IPS-20b (cell line): ENCODE results near the gene TLK1.

Source experiments
- H3K27ac ChIP-seq: one replicate; pipeline ENCODE4 v1.5.1; 2013; ENCODE audit warnings: low read length
- H3K27me3 ChIP-seq: 2 replicates; pipeline ENCODE4 v1.6.1; 2013; ENCODE audit warnings: mild to moderate bottlenecking, low read length, inconsistent platforms; ENCODE audit not compliant: insufficient read depth
- H3K36me3 ChIP-seq: 2 replicates; pipeline ENCODE4 v1.6.1; 2013; ENCODE audit warnings: low read depth, mild to moderate bottlenecking, inconsistent platforms, low read length, moderate library complexity; ENCODE audit not compliant: insufficient read depth
- H3K4me1 ChIP-seq: 2 replicates; pipeline ENCODE4 v1.6.1; 2013; ENCODE audit warnings: mild to moderate bottlenecking, control low read depth, inconsistent platforms, low read length, moderate library complexity; ENCODE audit not compliant: insufficient read depth
- H3K4me3 ChIP-seq: 2 replicates; pipeline ENCODE4 v1.5.1; 2013; ENCODE audit warnings: mild to moderate bottlenecking, low read length, inconsistent platforms
- H3K9ac ChIP-seq: 2 replicates; pipeline ENCODE4 v1.6.1; 2013; ENCODE audit warnings: low read depth, mild to moderate bottlenecking, inconsistent platforms, low read length, moderate library complexity
- H3K9me3 ChIP-seq: 2 replicates; pipeline ENCODE4 v1.6.1; 2013; ENCODE audit warnings: mild to moderate bottlenecking, low read depth, low read length, inconsistent platforms; ENCODE audit not compliant: insufficient read depth

TLK1 gene

DNA sequence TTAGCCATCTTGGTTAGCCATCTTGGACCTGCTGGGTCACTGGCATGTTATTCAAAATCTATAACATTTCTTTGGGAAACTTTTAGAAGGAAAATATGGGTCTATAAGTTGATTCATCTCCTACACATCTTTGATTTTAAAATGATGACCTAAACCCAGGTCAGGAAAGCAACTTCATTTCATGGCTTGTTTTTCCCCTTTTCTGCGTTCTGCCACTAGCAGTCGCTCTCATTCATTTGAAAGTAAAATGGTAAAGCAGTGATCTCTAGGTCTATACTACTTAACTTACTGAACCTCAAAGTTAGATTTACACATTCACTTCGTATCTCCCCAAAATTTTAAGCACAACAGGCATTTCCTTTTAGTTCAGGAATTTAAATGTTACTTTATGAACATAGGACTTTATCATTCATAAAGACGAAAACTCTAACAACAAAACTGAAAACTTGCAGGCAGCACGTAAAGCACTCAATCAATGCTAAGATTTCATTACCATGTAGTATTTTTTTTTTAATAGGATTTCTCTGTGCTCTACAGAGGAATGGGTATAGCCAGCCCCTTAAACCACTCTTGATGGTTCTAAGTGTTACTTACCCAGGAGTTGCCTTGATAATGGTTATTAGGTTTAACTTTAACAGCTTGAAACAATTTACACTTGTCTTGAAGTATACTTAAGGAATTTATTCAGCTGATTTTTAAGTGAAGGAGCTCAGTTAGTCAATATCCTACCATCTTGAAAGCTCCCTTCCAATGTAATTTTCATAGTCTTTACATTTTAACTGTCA lies 169.1 kb downstream of the TLK1 start:
- Histone ChIP-seq H3K9ac (no peak overlapping the region), H3K36me3 (peaks cover 72% of the 10 kb centered on the region), H3K4me1 (no peaks in the 10 kb centered on the region), H3K9me3 (no peaks in the 10 kb centered on the region), H3K27me3 (no peaks in the 10 kb centered on the region), H3K4me3 (no peak overlapping the region), H3K27ac (no peak overlapping the region)

DNA sequence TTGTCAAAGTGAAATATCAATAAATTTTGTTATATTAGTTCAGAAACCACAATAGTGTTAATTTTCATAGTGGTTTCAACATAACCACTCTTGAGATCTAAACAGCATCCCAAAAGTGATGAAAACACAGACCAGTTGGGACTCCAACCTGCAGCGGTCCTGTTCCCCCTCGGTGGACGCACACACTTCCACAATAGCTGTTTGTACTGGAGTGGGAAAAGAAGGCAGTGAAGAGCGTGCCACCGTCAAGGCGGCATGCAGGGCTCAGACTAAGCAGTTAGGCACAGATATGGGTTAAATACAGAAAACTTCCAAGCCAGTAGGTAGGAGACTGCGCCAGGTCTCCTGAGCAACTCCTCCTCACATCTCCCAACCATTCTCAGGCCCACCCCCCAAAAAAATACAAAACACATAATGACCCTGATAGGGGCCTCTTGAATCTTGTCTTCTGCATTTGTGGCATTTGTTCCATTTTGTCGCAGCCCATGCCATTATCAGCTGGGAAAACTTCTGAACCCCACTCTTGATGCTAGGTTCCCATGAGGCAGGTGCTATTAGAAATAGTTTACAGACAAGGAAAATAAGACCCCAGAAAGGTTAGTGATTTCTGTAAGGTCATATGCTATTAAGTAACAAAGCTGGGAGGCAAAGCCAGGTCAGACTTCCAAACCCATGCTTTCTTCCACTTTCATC lies 174.0 kb downstream of the TLK1 start:
- Histone ChIP-seq H3K9ac (no peak overlapping the region), H3K27ac (no peak overlapping the region), H3K27me3 (no peaks in the 10 kb centered on the region), H3K9me3 (no peaks in the 10 kb centered on the region), H3K36me3 (peaks cover 30% of the 10 kb centered on the region), H3K4me1 (peaks cover 8% of the 10 kb centered on the region; the same call in 1 of the 2 replicates), H3K4me3 (no peak overlapping the region)

DNA sequence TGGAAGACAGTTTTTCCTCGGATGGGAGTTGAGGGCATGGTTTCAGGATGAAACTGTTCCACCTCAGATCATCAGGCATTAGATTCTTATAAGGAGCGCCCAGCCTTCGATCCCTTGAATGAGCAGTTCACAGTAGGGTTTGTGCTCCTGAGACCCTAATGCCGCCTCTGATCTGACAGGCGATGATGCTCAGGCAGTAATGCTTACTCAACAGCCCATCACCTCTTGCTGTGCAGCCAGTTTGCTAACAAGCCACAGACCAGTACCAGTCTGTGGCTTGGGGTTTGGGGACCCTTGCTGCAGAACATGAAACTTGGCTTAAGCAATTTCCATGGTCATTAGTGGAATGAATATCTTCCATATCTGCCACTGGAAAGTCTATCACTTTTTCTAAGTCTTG lies 175.3 kb downstream of the TLK1 start:
- Histone ChIP-seq H3K27ac (no peak overlapping the region), H3K4me1 (peaks cover 8% of the 10 kb centered on the region; the same call in 1 of the 2 replicates), H3K4me3 (no peak overlapping the region), H3K27me3 (no peaks in the 10 kb centered on the region), H3K9me3 (no peaks in the 10 kb centered on the region), H3K36me3 (peaks cover 18% of the 10 kb centered on the region), H3K9ac (no peak overlapping the region)

DNA sequence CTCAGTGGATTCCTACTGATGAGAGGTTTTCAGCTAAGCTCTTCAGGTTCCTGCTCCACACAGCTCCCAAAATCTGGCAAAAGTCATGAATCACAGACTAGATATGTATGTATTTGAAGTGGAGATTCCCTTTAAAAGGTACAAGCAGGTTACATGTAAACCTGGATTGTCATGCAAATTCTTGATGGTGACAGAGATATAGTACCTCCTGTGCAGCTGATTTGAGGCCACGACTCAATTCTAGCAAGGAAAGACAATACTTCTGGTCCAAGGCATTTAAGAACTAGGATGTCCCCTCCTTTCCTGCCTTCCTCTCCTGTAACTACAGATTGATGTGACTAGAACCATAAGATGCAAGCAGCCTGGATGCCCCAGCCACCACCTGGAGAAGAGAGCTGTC lies 176.6 kb downstream of the TLK1 start:
- no peak overlapping the region for H3K9ac ChIP-seq
- H3K36me3 ChIP-seq, result peaks cover 10% of the 10 kb centered on the region
- H3K4me1 ChIP-seq, result peaks cover 8% of the 10 kb centered on the region; the same call in 1 of the 2 replicates
- H3K4me3 ChIP-seq, result no peak overlapping the region
- no peaks in the 10 kb centered on the region for H3K9me3 ChIP-seq
- H3K27me3 ChIP-seq, result no peaks in the 10 kb centered on the region
- H3K27ac ChIP-seq, result no peak overlapping the region

DNA sequence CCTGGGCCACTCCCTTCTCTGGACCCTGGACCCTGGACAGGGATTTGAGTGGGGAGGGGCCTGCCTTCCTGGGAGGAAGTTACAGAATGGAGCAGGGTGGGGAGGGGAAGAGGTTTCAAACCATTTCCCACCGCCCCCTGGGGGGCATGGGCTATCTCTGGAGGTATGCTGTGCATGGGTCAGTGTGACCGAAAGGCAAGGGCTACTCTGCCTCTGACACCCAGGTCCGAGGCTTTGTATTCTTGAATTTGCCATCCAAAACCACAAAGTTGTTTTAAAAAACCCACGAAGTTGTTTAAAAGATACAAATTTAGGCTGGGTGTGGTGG lies 184.8 kb downstream of the TLK1 start:
- Histone ChIP-seq H3K9ac (no peak overlapping the region), H3K4me3 (no peak overlapping the region), H3K9me3 (no peaks in the 10 kb centered on the region), H3K36me3 (no peaks in the 10 kb centered on the region), H3K4me1 (no peaks in the 10 kb centered on the region; the same call in 1 of the 2 replicates), H3K27me3 (no peaks in the 10 kb centered on the region; the same call in 1 of the 2 replicates), H3K27ac (no peak overlapping the region)

DNA sequence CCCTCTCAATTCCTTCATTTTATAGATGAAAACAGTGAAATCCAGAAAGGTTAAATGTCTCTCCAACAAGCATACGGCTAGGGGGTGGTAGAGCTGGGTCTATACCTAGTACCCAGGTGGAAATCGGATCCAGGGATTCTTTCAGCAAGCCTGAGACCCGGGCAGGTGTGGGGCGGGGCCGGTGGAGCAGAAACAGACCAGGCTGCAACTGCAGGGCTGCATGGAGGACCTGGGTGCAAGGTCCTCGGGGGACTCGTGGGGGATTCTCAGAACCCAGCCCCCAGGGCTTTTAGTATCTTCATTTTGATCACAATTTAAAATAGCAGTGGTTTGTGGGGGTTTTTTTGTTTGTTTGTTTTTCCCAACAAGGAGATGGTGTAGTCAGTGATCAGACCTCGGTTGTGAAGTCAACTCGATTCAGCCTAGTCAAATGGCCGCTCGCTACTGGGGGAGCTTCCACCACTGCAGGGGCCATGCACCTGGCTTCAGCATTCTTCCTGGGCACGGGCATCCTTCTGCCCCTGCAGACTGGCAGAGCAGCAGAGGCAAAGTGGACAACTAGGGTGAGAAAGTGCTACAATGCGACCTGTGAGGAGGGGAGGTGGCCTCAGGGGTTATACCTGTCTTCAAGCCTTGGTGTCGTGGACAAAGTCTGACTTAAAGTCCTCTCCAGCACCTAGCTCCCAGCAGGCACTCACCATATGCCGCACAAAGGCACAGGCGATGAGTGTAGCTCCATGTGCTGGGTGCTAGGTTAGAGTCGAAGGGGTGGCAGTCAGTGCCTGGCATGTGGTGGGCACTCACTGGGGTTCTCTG lies 185.4 kb downstream of the TLK1 start:
- no peak overlapping the region for H3K27ac ChIP-seq

DNA sequence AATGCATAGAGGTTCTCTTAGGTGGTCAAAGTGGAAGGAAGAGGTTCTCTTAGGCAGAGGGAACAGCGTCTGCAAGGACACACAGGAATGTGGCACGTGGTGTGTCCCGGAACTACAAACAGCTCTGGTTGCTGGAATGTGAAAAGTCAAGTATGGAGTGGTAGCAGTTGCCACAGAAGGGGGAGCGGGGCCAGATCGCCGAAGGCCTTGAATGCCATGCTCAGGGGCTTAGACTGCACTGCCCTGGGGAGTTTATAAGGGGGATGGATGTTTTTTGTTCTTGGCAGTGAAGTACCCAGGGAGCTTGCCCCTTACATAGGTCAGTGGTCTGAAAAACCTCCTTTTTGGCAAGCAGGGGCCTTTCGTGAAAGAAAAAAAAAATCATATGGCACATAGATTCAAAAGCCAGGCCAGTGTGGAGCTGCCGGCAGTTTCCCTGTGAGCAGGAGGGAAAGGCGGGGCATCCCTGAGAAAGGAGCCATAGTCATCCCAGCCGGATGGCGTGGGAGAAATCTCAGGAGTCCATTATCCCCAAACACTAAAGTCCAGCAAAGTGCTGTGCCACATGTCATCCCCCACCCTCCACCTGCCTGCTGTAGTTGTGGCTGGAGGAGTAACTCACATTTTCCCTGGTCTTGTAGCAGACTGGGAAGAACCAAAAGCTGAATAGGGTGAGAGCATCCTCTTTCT lies 186.2 kb downstream of the TLK1 start:
- no peaks in the 10 kb centered on the region for H3K36me3 ChIP-seq
- no peak overlapping the region for H3K9ac ChIP-seq
- H3K27me3 ChIP-seq, result no peaks in the 10 kb centered on the region; the same call in 1 of the 2 replicates
- no peak overlapping the region for H3K27ac ChIP-seq
- no peaks in the 10 kb centered on the region; the same call in 1 of the 2 replicates for H3K4me1 ChIP-seq
- H3K4me3 ChIP-seq, result 0 out of 2 replicates have a peak overlapping the region, but pooled peaks have one; percentile 64
- no peaks in the 10 kb centered on the region for H3K9me3 ChIP-seq

More for the DNA sequence above, 185.4 kb downstream of the TLK1 start:
- no peaks in the 10 kb centered on the region; the same call in 1 of the 2 replicates for H3K4me1 ChIP-seq
- H3K9ac ChIP-seq, result no peak overlapping the region
- no peaks in the 10 kb centered on the region for H3K9me3 ChIP-seq
- H3K27me3 ChIP-seq, result no peaks in the 10 kb centered on the region; the same call in 1 of the 2 replicates
- no peaks in the 10 kb centered on the region for H3K36me3 ChIP-seq
- H3K4me3 ChIP-seq, result no peak overlapping the region

DNA sequence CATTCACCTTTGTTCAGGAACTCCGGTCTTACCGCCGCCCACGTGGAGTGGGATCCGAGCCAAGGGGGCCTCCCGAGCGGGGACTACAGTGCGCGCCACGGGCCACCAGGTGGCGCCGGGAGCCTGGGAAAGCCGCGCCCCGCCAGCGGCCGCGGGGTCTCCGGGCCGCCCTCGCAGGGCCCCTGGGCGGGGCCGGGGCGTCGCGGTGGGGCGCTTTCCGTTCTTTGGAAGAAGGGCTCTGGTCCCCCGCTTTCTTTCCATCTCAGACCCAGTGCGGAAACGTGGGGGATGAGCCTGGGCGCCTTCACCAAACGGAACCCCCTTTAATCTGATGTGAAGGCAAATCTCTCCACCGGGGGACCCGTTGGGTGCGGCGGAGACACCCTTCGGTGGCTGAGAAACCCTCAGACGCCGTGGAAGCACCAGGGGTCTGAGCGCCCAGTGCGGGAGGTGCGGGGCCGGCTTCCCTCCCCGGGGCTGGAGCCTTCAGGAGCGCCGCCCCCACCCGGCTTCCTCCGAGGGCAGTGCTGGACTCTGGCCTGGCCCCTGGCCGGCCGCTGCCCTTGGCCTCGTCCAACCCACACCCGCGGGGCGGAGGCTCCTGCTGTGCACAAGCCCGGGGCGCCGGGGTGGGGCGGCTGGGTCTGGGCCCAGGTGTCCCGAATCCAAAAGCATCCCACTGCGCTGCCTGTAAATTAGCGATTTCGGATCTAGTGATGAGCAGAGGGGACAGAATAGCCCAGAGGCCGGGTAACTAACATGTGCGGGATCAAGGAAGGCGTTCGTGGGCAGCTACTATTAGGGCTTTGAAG lies 187.0 kb downstream of the TLK1 start:
- H3K27ac ChIP-seq, result no peak overlapping the region
- no peaks in the 10 kb centered on the region; the same call in 1 of the 2 replicates for H3K27me3 ChIP-seq

DNA sequence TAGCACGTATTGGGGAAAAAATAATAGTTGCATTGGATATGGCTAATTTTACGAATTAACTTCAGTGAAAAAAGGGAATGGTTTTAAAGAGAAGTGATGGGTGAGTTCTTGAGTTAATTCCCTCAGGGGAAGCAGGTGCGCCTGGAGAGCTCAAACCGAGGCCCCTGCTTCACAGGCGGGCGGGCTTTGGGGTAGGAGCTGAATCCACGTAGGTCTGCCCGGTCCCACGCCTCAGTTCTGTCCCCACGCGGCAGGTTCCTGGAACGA lies 187.5 kb downstream of the TLK1 start:
- peak overlapping the region; percentile 64; the same call in 1 of the 2 replicates for H3K4me3 ChIP-seq
- no peaks in the 10 kb centered on the region; the same call in 1 of the 2 replicates for H3K27me3 ChIP-seq
- no peak overlapping the region for H3K27ac ChIP-seq
- H3K36me3 ChIP-seq, result peaks cover 8% of the 10 kb centered on the region; the same call in 1 of the 2 replicates
- H3K4me1 ChIP-seq, result peaks cover 3% of the 10 kb centered on the region; the same call in 1 of the 2 replicates
- peak overlapping the region; percentile 65; the same call in 1 of the 2 replicates for H3K9ac ChIP-seq
- H3K9me3 ChIP-seq, result no peaks in the 10 kb centered on the region

More for the DNA sequence above, 187.0 kb downstream of the TLK1 start:
- Histone ChIP-seq H3K9ac (peak overlapping the region; percentile 67), H3K4me1 (peaks cover 3% of the 10 kb centered on the region; the same call in 1 of the 2 replicates), H3K36me3 (peaks cover 2% of the 10 kb centered on the region; the same call in 1 of the 2 replicates), H3K4me3 (peak overlapping the region; percentile 64; the same call in 1 of the 2 replicates), H3K9me3 (no peaks in the 10 kb centered on the region)

DNA sequence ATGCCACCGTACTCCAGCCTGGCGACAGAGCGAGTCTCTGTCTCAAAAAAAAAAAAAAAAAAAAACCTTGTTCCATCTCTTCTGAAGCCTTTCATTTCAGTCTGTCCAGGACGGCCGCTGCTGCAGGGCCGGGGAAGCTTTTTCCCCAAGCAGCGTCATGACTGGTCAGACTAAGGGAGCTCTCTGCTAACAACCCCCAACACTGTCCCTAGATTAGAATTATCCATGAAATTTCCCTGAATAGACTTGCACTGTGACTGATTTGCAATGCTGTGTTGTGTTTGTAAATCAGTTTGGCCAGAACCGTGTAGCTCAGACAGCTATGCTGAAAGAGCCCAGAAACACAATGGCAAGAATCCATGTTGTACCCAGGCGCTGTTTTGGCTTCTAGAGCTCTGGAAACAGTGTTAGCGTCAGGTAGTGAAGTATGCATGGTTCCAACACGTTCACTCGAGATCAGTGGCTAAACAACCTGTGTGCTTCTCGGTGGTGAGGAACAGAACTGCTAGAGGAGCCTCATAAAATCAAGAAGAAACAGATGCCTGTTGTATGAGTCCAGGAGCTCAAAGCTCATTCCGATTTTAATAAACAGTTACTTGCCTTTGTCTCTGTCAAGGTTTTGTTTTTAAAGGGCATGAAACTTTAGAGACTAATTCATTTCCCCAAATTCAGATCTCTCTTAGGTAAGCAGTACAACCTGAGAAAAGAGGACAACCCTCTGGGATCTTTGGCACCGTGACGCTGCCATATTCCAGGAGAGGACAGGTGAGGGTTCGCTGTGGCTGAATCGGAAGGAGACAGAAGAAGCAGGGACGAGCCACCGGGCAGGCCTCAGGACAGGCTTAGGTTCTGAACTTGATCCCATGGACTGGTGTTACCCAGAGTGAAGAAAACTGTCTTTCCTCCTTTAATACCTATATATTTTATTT lies 188.1 kb downstream of the TLK1 start:
- H3K9me3 ChIP-seq, result no peaks in the 10 kb centered on the region

More for the DNA sequence above, 188.1 kb downstream of the TLK1 start:
- H3K9ac ChIP-seq, result peak overlapping the region; percentile 65; the same call in 1 of the 2 replicates
- H3K27me3 ChIP-seq, result no peaks in the 10 kb centered on the region; the same call in 1 of the 2 replicates
- peaks cover 13% of the 10 kb centered on the region for H3K36me3 ChIP-seq
- H3K4me1 ChIP-seq, result peaks cover 3% of the 10 kb centered on the region; the same call in 1 of the 2 replicates
- peak overlapping the region; percentile 64; the same call in 1 of the 2 replicates for H3K4me3 ChIP-seq
- no peak overlapping the region for H3K27ac ChIP-seq
